Measurements from ENCODE around the gene ABCA3.

- TF ChIP-seq CTCF (IDR thresholded peaks at IDR 0.05 in 4 of 5, conservative IDR thresholded peaks at IDR 0.05 in 1 of 5) (no peak), POLR2A (IDR thresholded peaks at IDR 0.05) (no peak)
These were observed 19.4 kb upstream of the ABCA3 start for GRCh38 chr16:2359919-2360318.

All from gastrocnemius medialis (tissue), 4 donors.